OCI-M1 (cell line): ENCODE data around the gene SUPT5H.
A peak's percentile ranks its signal among the peaks of the same experiment; 100 is the strongest.
"Not testable (repeated sequence)": the region's sequence is repeated elsewhere in the genome, so short reads cannot be mapped to it uniquely, and the experiment has no call there.

ENCODE experiments used
- DNase-seq: peaks from one replicate; lab custom pipeline; 2025; lab: John Stamatoyannopoulos, UW

Gene SUPT5H

GRCh38 chr19:39425744-39426143, 19.6 kb upstream of the SUPT5H start:
- no peak for DNase-seq

- DNase-seq: no peak
These were observed 19.2 kb upstream of the SUPT5H start for GRCh38 chr19:39426170-39426569.

- DNase-seq: no peak
These were observed 17.7 kb upstream of the SUPT5H start for GRCh38 chr19:39427707-39428106.

- DNase-seq: no peak
These were observed 16.9 kb upstream of the SUPT5H start for GRCh38 chr19:39428283-39429112.

- no peak for DNase-seq
These were observed 14.4 kb upstream of the SUPT5H start for GRCh38 chr19:39430675-39431593.

GRCh38 chr19:39432677-39433025, 12.7 kb upstream of the SUPT5H start:
- no peak for DNase-seq

- DNase-seq: no peak
These were observed 11.8 kb upstream of the SUPT5H start for GRCh38 chr19:39433480-39434079.

- DNase-seq: no peak
These were observed 11.0 kb upstream of the SUPT5H start for GRCh38 chr19:39434123-39435076.

- peak; percentile 100 for DNase-seq
These were observed 9.7 kb upstream of the SUPT5H start, which contains the start of gene RPS16 for GRCh38 chr19:39435499-39436349. RPS16 (minus strand) TSS chr19:39435949; CDS start chr19:39435895, 54 bp downstream.

GRCh38 chr19:39436350-39436716, 9.0 kb upstream of the SUPT5H start:
- no peak for DNase-seq

GRCh38 chr19:39438270-39438934, 7.0 kb upstream of the SUPT5H start:
- DNase-seq: peak; percentile 12

- DNase-seq: no peak
These were observed 685 bp upstream of the SUPT5H start for GRCh38 chr19:39444598-39445195.

- DNase-seq: no peak
These were observed 1.1 kb downstream of the SUPT5H start for GRCh38 chr19:39446365-39447084.

GRCh38 chr19:39448271-39448670, 2.9 kb downstream of the SUPT5H start:
- DNase-seq: no peak

GRCh38 chr19:39449116-39449797, 3.9 kb downstream of the SUPT5H start:
- DNase-seq: no peak

GRCh38 chr19:39451257-39451656, 5.9 kb downstream of the SUPT5H start:
- not testable (repeated sequence) for DNase-seq

GRCh38 chr19:39463403-39463802, 18.0 kb downstream of the SUPT5H start:
- DNase-seq: no peak
